ENCODE measurements around the gene ATP13A3.

GRCh38 chr3:194360568-194360967, 126.2 kb downstream of the ATP13A3 start:
- TF ChIP-seq POLR2A (IDR thresholded peaks at IDR 0.05; ENCODE audit: low read depth, low read length) = no peak
- TF ChIP-seq CTCF (conservative IDR thresholded peaks at IDR 0.05; ENCODE audit: low read depth, low read length) = no peak
- no peak for TF ChIP-seq SMC3 (IDR thresholded peaks at IDR 0.05; ENCODE audit: low read depth, low read length)

Data from IMR-90 (cell line).